HepG2 (cell line): ENCODE data around the gene MB21D2. TPM values are rescaled to one million over a fixed set of nuclear protein-coding genes. Genes with fewer than 3 reads are reported as not detected.
A peak's percentile ranks its signal among the peaks of the same experiment; 100 is the strongest.
"Not testable (repeated sequence)": the region's sequence is repeated elsewhere in the genome, so short reads cannot be mapped to it uniquely, and the experiment has no call there.

Experiments
- ATAC-seq: fragments of 200-7000 bp; cut with Tn5 transposase; 3 replicates; pipeline ENCODE4 v1.9.1; 2020; ENCODE audit warnings: mild to moderate bottlenecking, moderate library complexity
- BruUV-seq: library from RNA; stranded (reverse); fragments of 400-500 nt; replicated peaks from 2 replicates; lab custom pipeline; 2021; lab: Mats Ljungman, UMichigan
- CTCF ChIA-PET: fragments of 300-600 bp; formaldehyde crosslinking; extraction: SDS; loops from one replicate; lab custom pipeline; 2021; ENCODE audit warnings: low total read pairs, inconsistent platforms, low intra/inter-chr PET ratio; lab: Yijun Ruan, JAX
- POLR2A ChIA-PET: fragments of 350-600 bp; sonication (Branson Sonifier 250); formaldehyde crosslinking; loops from one replicate; lab custom pipeline; 2020; ENCODE audit warnings: antibody characterized with exemption, inconsistent platforms; lab: Yijun Ruan, JAX
- DNase-seq: peaks from one replicate; pipeline ENCODE4 v3.0.0-alpha.2; 2015; ENCODE audit warnings: low spot score
- FAIRE-seq: peaks from 3 replicates; lab custom pipeline; 2011; peaks lifted over from hg19 to GRCh38; lab: Jason Lieb, UNC
- H2AFZ ChIP-seq: one replicate; pipeline ENCODE4 v1.6.1; 2011; ENCODE audit warnings: low read length, inconsistent platforms
- H3K27ac ChIP-seq: fragments of 300-600 bp; 3 replicates; pipeline ENCODE4 v1.8.0; 2011; ENCODE audit warnings: mixed run types, mild to moderate bottlenecking, mixed read lengths, low read length, inconsistent platforms; ENCODE audit not compliant: insufficient read depth; ENCODE audit errors: extremely low read length
- H3K27me3 ChIP-seq, 2 experiments: fragments of 200-600 bp in 1 of 2; 2 replicates in 1 of 2; 3 replicates in 1 of 2; pipeline versions ENCODE4 v1.6.0 to v1.8.0; 2011; ENCODE audit warnings: low read length in 2 of 2, mild to moderate bottlenecking in 2 of 2, moderate library complexity in 2 of 2, inconsistent platforms in 1 of 2; ENCODE audit not compliant: insufficient read depth in 2 of 2, control insufficient read depth in 1 of 2
- H3K36me3 ChIP-seq, 2 experiments: fragments of 200-600 bp in 1 of 2; replicated peaks in 1 of 2; 2 replicates in 1 of 2; 3 replicates in 1 of 2; pipeline versions ENCODE4 v1.5.1 to v1.8.0; 2011; ENCODE audit warnings: low read length in 2 of 2, inconsistent platforms in 1 of 2; ENCODE audit not compliant: insufficient read depth in 2 of 2, control insufficient read depth in 1 of 2
- H3K4me1 ChIP-seq: 2 replicates; pipeline ENCODE4 v1.5.1; 2012; ENCODE audit warnings: low read length, inconsistent platforms; ENCODE audit not compliant: insufficient read depth
- H3K4me2 ChIP-seq: 2 replicates; pipeline ENCODE4 v1.6.0; 2011; ENCODE audit warnings: low read depth, low read length, inconsistent platforms
- H3K4me3 ChIP-seq, 3 experiments: fragments of 200-600 bp in 1 of 3; sonication (generic), shearing (Covaris generic) in 1 of 3; replicated peaks in 1 of 3; 2 replicates each; pipeline ENCODE4 v1.5.1; 2011 to 2016; ENCODE audit warnings: low read length in 3 of 3, inconsistent platforms in 2 of 3, low read depth in 2 of 3, mild to moderate bottlenecking in 2 of 3, control low read depth in 1 of 3, mixed read lengths in 1 of 3; ENCODE audit not compliant: insufficient read depth in 1 of 3
- H3K79me2 ChIP-seq: one replicate; pipeline ENCODE4 v1.6.1; 2011; ENCODE audit warnings: low read length, inconsistent platforms; ENCODE audit not compliant: insufficient read depth
- H3K9ac ChIP-seq: 2 replicates; pipeline ENCODE4 v1.6.0; 2011; ENCODE audit warnings: mild to moderate bottlenecking, low read depth, low read length, inconsistent platforms; ENCODE audit not compliant: insufficient read depth
- H3K9me3 ChIP-seq: 2 replicates; pipeline ENCODE4 v1.5.1; 2012; ENCODE audit warnings: mild to moderate bottlenecking, low read length
- H4K20me1 ChIP-seq: 2 replicates; pipeline ENCODE4 v1.6.0; 2011; ENCODE audit warnings: inconsistent platforms, mild to moderate bottlenecking, low read length, moderate library complexity; ENCODE audit not compliant: insufficient read depth
- KLF16 ChIP-seq, 2 experiments: sonication (generic) in 1 of 2; formaldehyde crosslinking in 1 of 2; IDR thresholded peaks; 2 replicates each; pipeline versions ENCODE4 v1.6.1 to v1.8.0; 2016 to 2023; ENCODE audit warnings: missing genetic modification reagents in 2 of 2, missing compliant biosample characterization in 1 of 2
- RBFOX2 ChIP-seq: fragments of 200-400 bp; formaldehyde crosslinking; IDR thresholded peaks from 2 replicates; pipeline ENCODE4 v1.6.1; 2017; ENCODE audit warnings: low read depth, mild to moderate bottlenecking, low read length
- TBL1XR1 ChIP-seq: fragments of 150-350 bp; IDR thresholded peaks from 2 replicates; pipeline ENCODE4 v1.6.1; 2014; ENCODE audit warnings: borderline replicate concordance, low read length; ENCODE audit not compliant: partially characterized antibody
- ZNF644 ChIP-seq: IDR thresholded peaks from 2 replicates; pipeline ENCODE4 v1.6.1; 2016; ENCODE audit warnings: low read depth
- ZSCAN21 ChIP-seq: sonication (generic); formaldehyde crosslinking; IDR thresholded peaks from 2 replicates; pipeline ENCODE4 v1.8.0; 2022; ENCODE audit warnings: mild to moderate bottlenecking, missing genetic modification reagents, moderate library complexity, borderline replicate concordance
- WGBS: methylation state at CpG from one replicate; pipeline ENCODE4 v1.1.6; 2017; ENCODE audit warnings: low lambda C conversion rate; 5-methylcytosine and 5-hydroxymethylcytosine counted together
- in situ Hi-C: cut with HindIII; loops from 2 replicates; pipeline ENCODE4 v1.10.0; 2017; ENCODE audit warnings: low pct_unique_long_range_greater_than_20kb; ENCODE audit not compliant: extremely low pct_ligation_motif_present
- intact Hi-C: fragments of 100-400 bp; cut with micrococcal nuclease; formaldehyde crosslinking; loops from one replicate; pipeline ENCODE4 v1.10.0; 2022; ENCODE audit not compliant: unreplicated experiment
- polyA plus RNA-seq, 8 experiments: library from polyadenylated mRNA; depleted of rRNA in 3 of 8; stranded (reverse) in 7 of 8; unstranded in 1 of 8; fragments of >200 nt; fragmentation: Illumina TruSeq in 4 of 8; extraction: Trizol in 4 of 8; gene quantifications; 2 replicates each; pipeline versions ENCODE4 v1.2.1 to v1.2.3, GENCODE V29; 2011 to 2016; ENCODE audit warnings: low read depth in 4 of 8, missing spikeins in 1 of 8, mixed read lengths in 1 of 8; ENCODE audit not compliant: insufficient read depth in 1 of 8
- total RNA-seq, 5 experiments: library from RNA; depleted of rRNA; stranded (reverse); fragments of >200 nt; fragmentation: Illumina TruSeq; extraction: Trizol; gene quantifications; 2 replicates each; pipeline ENCODE4 v1.2.3, GENCODE V29; 2016; ENCODE audit warnings: low read depth in 1 of 5
- TF ChIP-seq, protein P1 (sequence below): sonication (generic); formaldehyde crosslinking; IDR thresholded peaks from 2 replicates; pipeline ENCODE4 v1.5.0; 2020; ENCODE audit warnings: missing genetic modification reagents
- TF ChIP-seq, protein P2 (sequence below): sonication (generic); formaldehyde crosslinking; IDR thresholded peaks from 2 replicates; pipeline ENCODE4 v1.5.0; 2020; ENCODE audit warnings: mild to moderate bottlenecking, missing genetic modification reagents, moderate library complexity

MB21D2 gene
- total and polyA plus RNA-seq, 2 of the 13 experiments (the other 11 are each of a cell fraction or from before 2014, with no cell fraction given) = 0.90 to 1.6 TPM

DNA sequence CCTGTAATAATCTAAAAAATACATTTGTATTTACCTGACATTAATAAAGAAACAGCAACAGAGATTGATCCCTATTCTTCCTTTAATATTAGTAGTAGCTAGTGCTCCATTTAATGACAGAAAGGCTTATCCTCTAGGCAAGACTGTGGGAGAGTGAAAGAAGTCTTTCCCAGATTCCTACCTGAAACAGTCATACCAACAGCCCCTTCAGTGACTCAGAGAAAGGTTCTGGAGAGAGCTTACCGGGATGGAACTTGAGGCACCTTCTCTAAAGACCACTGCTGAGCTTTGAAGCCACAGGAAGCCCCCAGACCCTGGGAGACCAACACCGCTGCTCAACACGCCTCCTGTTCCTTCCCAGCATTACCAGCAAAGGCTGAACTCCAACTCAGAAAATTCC lies 123.4 kb downstream of the MB21D2 start:
- POLR2A ChIA-PET = no interaction called here
- in situ Hi-C loops = no loop called here
- TF ChIP-seq ZSCAN21 (CRISPR knock-in tag) (no peak), TBL1XR1 (no peak), KLF16 (CRISPR knock-in tag; IDR thresholded peaks at IDR 0.05) (no peak), RBFOX2 (no peak), ZNF644 (no peak)
- TF ChIP-seq, protein P1, sequence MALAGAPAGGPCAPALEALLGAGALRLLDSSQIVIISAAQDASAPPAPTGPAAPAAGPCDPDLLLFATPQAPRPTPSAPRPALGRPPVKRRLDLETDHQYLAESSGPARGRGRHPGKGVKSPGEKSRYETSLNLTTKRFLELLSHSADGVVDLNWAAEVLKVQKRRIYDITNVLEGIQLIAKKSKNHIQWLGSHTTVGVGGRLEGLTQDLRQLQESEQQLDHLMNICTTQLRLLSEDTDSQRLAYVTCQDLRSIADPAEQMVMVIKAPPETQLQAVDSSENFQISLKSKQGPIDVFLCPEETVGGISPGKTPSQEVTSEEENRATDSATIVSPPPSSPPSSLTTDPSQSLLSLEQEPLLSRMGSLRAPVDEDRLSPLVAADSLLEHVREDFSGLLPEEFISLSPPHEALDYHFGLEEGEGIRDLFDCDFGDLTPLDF (CRISPR knock-in tag) = no peak
- no peak overlapping the region for H2AFZ ChIP-seq
- no peak overlapping the region for H3K27ac ChIP-seq
- no TSS peak for BruUV-seq
- no peaks in the 10 kb centered on the region for H3K79me2 ChIP-seq
- H3K9ac ChIP-seq = no peak overlapping the region
- 92% methylated on average over 2 of the region's 3 CpGs for WGBS
- no peak for DNase-seq
- no peaks in the 10 kb centered on the region for H3K27me3 ChIP-seq
- no peak overlapping the region for H3K4me2 ChIP-seq
- no peak for FAIRE-seq
- H3K9me3 ChIP-seq = no peaks in the 10 kb centered on the region
- H3K4me1 ChIP-seq = no peaks in the 10 kb centered on the region
- ATAC-seq = no peak
- no peaks in the 10 kb centered on the region for H4K20me1 ChIP-seq
- no peak overlapping the region for H3K4me3 ChIP-seq
- H3K36me3 ChIP-seq = no peaks in the 10 kb centered on the region
- CTCF ChIA-PET = no interaction called here
- intact Hi-C loops = no loop called here

DNA sequence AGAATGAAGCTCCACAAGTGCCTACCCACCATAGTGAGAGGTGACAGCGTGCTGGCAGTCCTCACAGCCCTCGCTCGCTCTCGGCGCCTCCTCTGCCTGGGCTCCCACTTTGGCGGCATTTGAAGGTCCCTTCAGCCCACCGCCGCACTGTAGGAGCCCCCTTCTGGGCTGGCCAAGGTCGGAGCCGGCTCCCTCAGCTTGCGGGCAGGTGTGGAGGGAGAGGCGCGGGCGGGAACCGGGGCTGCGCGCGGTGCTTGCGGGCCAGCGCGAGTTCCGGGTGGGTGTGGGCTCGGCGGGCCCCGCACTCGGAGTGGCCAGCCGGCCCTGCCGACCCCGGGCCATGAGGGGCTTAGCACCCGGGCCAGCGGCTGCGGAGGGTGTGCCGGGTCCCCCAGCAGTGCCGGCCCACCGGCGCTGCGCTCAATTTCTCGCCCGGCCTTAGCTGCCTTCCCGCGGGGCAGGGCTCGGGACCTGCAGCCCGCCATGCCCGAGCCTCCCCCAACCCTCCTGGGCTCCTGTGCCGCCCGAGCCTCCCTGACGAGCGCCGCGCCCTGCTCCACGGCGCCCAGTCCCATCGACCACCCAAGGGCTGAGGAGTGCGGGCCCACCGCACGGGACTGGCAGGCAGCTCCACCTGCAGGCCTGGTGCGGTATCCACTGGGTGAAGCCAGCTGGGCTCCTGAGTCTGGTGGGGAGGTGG lies 128.7 kb downstream of the MB21D2 start:
- intact Hi-C loops, H3K4me1 ChIP-seq, H3K27me3 ChIP-seq, H3K36me3 ChIP-seq, BruUV-seq, H2AFZ ChIP-seq, ATAC-seq, DNase-seq, H3K9ac ChIP-seq, H3K27ac ChIP-seq, in situ Hi-C loops, CTCF ChIA-PET, H3K4me2 ChIP-seq, POLR2A ChIA-PET, H3K79me2 ChIP-seq, H3K4me3 ChIP-seq, FAIRE-seq, H4K20me1 ChIP-seq, H3K9me3 ChIP-seq: not testable (repeated sequence)
- TF ChIP-seq, protein P2, sequence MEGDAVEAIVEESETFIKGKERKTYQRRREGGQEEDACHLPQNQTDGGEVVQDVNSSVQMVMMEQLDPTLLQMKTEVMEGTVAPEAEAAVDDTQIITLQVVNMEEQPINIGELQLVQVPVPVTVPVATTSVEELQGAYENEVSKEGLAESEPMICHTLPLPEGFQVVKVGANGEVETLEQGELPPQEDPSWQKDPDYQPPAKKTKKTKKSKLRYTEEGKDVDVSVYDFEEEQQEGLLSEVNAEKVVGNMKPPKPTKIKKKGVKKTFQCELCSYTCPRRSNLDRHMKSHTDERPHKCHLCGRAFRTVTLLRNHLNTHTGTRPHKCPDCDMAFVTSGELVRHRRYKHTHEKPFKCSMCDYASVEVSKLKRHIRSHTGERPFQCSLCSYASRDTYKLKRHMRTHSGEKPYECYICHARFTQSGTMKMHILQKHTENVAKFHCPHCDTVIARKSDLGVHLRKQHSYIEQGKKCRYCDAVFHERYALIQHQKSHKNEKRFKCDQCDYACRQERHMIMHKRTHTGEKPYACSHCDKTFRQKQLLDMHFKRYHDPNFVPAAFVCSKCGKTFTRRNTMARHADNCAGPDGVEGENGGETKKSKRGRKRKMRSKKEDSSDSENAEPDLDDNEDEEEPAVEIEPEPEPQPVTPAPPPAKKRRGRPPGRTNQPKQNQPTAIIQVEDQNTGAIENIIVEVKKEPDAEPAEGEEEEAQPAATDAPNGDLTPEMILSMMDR (CRISPR knock-in tag) = 0 out of 2 replicates have a peak, but pooled peaks have one; percentile 16
- WGBS = 78% methylated on average over 29 of the region's 57 CpGs
